Omental fat pad (tissue), 4 donors: Measurements from ENCODE around the gene SELENOF. TPM values are rescaled to one million over a fixed set of nuclear protein-coding genes. Genes with fewer than 3 reads are reported as not detected.
A peak's percentile ranks its signal among the peaks of the same experiment; 100 is the strongest.
"Not testable (repeated sequence)": the region's sequence is repeated elsewhere in the genome, so short reads cannot be mapped to it uniquely, and the experiment has no call there.

Source experiments
- ATAC-seq: fragments of 150-250 bp; one replicate; pipeline ENCODE4 v1.9.1; 2016; ENCODE audit warnings: mild to moderate bottlenecking, moderate library complexity; ENCODE audit not compliant: low FRiP score
- DNase-seq: peaks from one replicate; pipeline ENCODE4 v3.0.0-alpha.2; 2019; ENCODE audit warnings: low spot score
- CTCF ChIP-seq, 3 donors: fragments of 450-650 bp; IDR thresholded peaks; one replicate each; pipeline ENCODE4 v1.5.1; 2016 to 2017; ENCODE audit warnings: antibody characterized with exemption in 3 of 3, mild to moderate bottlenecking in 3 of 3, moderate library complexity in 2 of 3
- total RNA-seq, 4 donors: library from RNA; depleted of rRNA; stranded (reverse); fragments of >200 nt; gene quantifications; one replicate each; pipeline ENCODE4 v1.1.0, GENCODE V29; 2016

SELENOF gene
- total RNA-seq, 4 donors from 2014 or later, result 120 to 177 (median 138) TPM

- DNase-seq (no peak), ATAC-seq (no peak)
- no peak for TF ChIP-seq CTCF (IDR thresholded peaks at IDR 0.05)
These were observed 41.8 kb downstream of the SELENOF start for GRCh38 chr1:86872086-86872485.

- ATAC-seq, result no peak
- no peak for DNase-seq
- TF ChIP-seq CTCF (IDR thresholded peaks at IDR 0.05), result no peak
These were observed 42.9 kb downstream of the SELENOF start for GRCh38 chr1:86871001-86871400.

- DNase-seq (no peak), ATAC-seq (peak; percentile 44)
- TF ChIP-seq CTCF (IDR thresholded peaks at IDR 0.05), result no peak
These were observed 45.4 kb downstream of the SELENOF start for GRCh38 chr1:86868477-86868876.

- not testable (repeated sequence) for DNase-seq, ATAC-seq
These were observed 46.6 kb downstream of the SELENOF start for GRCh38 chr1:86867278-86867677.

- TF ChIP-seq CTCF (IDR thresholded peaks at IDR 0.05), result no peak
- no peak for ATAC-seq
- DNase-seq, result no peak
These were observed 47.3 kb downstream of the SELENOF start for GRCh38 chr1:86866665-86867064.

- no peak for ATAC-seq
- no peak for TF ChIP-seq CTCF (IDR thresholded peaks at IDR 0.05)
- DNase-seq, result no peak
These were observed 47.8 kb downstream of the SELENOF start for GRCh38 chr1:86865973-86866637.

GRCh38 chr1:86862920-86863319 is 51.0 kb downstream of the SELENOF start:
- TF ChIP-seq CTCF (IDR thresholded peaks at IDR 0.05), result no peak
- ATAC-seq, result no peak
- DNase-seq, result no peak
